SK-N-SH (cell line): ENCODE results near the gene KIF3B. TPM values are rescaled to one million over a fixed set of nuclear protein-coding genes. Genes with fewer than 3 reads are reported as not detected.

Source experiments
- CTCF ChIA-PET: fragments of 300-600, 350-600 bp; formaldehyde crosslinking; extraction: SDS; loops from one replicate; lab custom pipeline; 2021; lab: Yijun Ruan, JAX
- POLR2A ChIA-PET: fragments of 350-600 bp; sonication (Branson Sonifier 250); formaldehyde crosslinking; extraction: SDS; loops from one replicate; lab custom pipeline; 2020; ENCODE audit warnings: antibody characterized with exemption, inconsistent platforms; lab: Yijun Ruan, JAX
- DNase-seq: peaks from one replicate; pipeline ENCODE4 v3.0.0; 2012
- H2AFZ ChIP-seq: fragments of 200-600 bp; sonication (generic); 2 replicates; pipeline ENCODE4 v1.8.1; 2016; ENCODE audit warnings: antibody characterized with exemption, mild to moderate bottlenecking, low read depth
- H3F3A ChIP-seq: fragments of 200-600 bp; sonication (generic); replicated peaks from 2 replicates; pipeline ENCODE3; 2016; ENCODE audit warnings: antibody characterized with exemption, mild to moderate bottlenecking; ENCODE audit not compliant: insufficient read depth
- H3K27ac ChIP-seq, 2 experiments: fragments of 200-500 bp in 1 of 2; fragments of 200-600 bp in 1 of 2; sonication (Bioruptor generic) in 1 of 2; sonication (generic), shearing (Covaris generic) in 1 of 2; 2 replicates each; pipeline versions ENCODE4 v1.5.1 to v1.6.1; 2014 to 2016; ENCODE audit warnings: low read depth in 2 of 2, inconsistent platforms in 1 of 2, low read length in 1 of 2, mild to moderate bottlenecking in 1 of 2, mixed read lengths in 1 of 2
- H3K27me3 ChIP-seq: fragments of 200-600 bp; sonication (generic), shearing (Covaris generic); 2 replicates; pipeline ENCODE4 v1.6.1; 2016; ENCODE audit warnings: mixed run types; ENCODE audit not compliant: insufficient read depth
- H3K36me3 ChIP-seq, 2 experiments: fragments of 200-500 bp in 1 of 2; fragments of 200-600 bp in 1 of 2; sonication (Bioruptor generic) in 1 of 2; sonication (generic) in 1 of 2; replicated peaks in 1 of 2; 2 replicates each; pipeline versions ENCODE3 to v1.5.1; 2014 to 2016; ENCODE audit warnings: low read length in 1 of 2, mild to moderate bottlenecking in 1 of 2; ENCODE audit not compliant: insufficient read depth in 2 of 2, control insufficient read depth in 1 of 2
- H3K4me1 ChIP-seq, 2 experiments: fragments of 200-500 bp in 1 of 2; fragments of 200-600 bp in 1 of 2; sonication (Bioruptor generic) in 1 of 2; sonication (generic), shearing (Covaris generic) in 1 of 2; 2 replicates each; pipeline versions ENCODE4 v1.5.1 to v1.6.1; 2014 to 2016; ENCODE audit warnings: low read depth in 1 of 2, low read length in 1 of 2, mixed run types in 1 of 2; ENCODE audit not compliant: insufficient read depth in 2 of 2, control insufficient read depth in 1 of 2
- H3K4me2 ChIP-seq: fragments of 200-600 bp; sonication (generic), shearing (Covaris generic); 2 replicates; pipeline ENCODE4 v1.6.1; 2017; ENCODE audit warnings: mixed run types
- H3K4me3 ChIP-seq, 2 experiments: fragments of 200-500 bp in 1 of 2; fragments of 200-600 bp in 1 of 2; sonication (Bioruptor generic) in 1 of 2; sonication (generic), shearing (Covaris generic) in 1 of 2; 2 replicates each; pipeline versions ENCODE4 v1.5.1 to v1.8.1; 2014 to 2016; ENCODE audit warnings: low read depth in 2 of 2, inconsistent platforms in 1 of 2, low read length in 1 of 2, mild to moderate bottlenecking in 1 of 2, mixed read lengths in 1 of 2, moderate library complexity in 1 of 2
- H3K79me2 ChIP-seq: fragments of 200-600 bp; sonication (generic); 2 replicates; pipeline ENCODE4 v1.8.1; 2017; ENCODE audit warnings: mild to moderate bottlenecking; ENCODE audit not compliant: insufficient read depth
- H3K9ac ChIP-seq: fragments of 200-600 bp; sonication (generic); 2 replicates; pipeline ENCODE4 v1.6.1; 2017; ENCODE audit warnings: mixed run types
- H3K9me2 ChIP-seq: fragments of 200-600 bp; sonication (generic); 2 replicates; pipeline ENCODE4 v1.6.1; 2017; ENCODE audit warnings: mixed run types
- H3K9me3 ChIP-seq: fragments of 200-600 bp; sonication (generic); 2 replicates; pipeline ENCODE4 v1.6.1; 2017; ENCODE audit warnings: mixed run types, mild to moderate bottlenecking, moderate library complexity
- H4K20me1 ChIP-seq: fragments of 200-600 bp; sonication (generic); 2 replicates; pipeline ENCODE4 v1.6.1; 2017; ENCODE audit warnings: mild to moderate bottlenecking, mixed run types; ENCODE audit not compliant: insufficient read depth
- CHD2 ChIP-seq: fragments of 150-350 bp; IDR thresholded peaks from 2 replicates; pipeline ENCODE4 v1.6.1; 2018; ENCODE audit warnings: low read length; ENCODE audit not compliant: partially characterized antibody
- EP300 ChIP-seq, 2 experiments: IDR thresholded peaks; 2 replicates each; pipeline versions ENCODE4 v1.4.0 to v1.6.1; 2012; ENCODE audit warnings: borderline replicate concordance in 1 of 2, low read depth in 1 of 2, low read length in 1 of 2
- EZH2phosphoT487 ChIP-seq: fragments of 200-600 bp; sonication (generic); IDR thresholded peaks from 2 replicates; pipeline ENCODE4 v1.6.1; 2017; ENCODE audit warnings: low read depth, mixed run types, mild to moderate bottlenecking, antibody characterized with exemption, moderate library complexity, borderline replicate concordance
- FOXJ3 ChIP-seq: sonication (generic); formaldehyde crosslinking; IDR thresholded peaks from 2 replicates; pipeline ENCODE4 v1.5.1; 2020; ENCODE audit warnings: mild to moderate bottlenecking, missing genetic modification reagents
- IRF3 ChIP-seq: fragments of 150-350 bp; IDR thresholded peaks from 2 replicates; pipeline ENCODE4 v1.6.1; 2016; ENCODE audit warnings: mild to moderate bottlenecking, low read depth, low read length
- JUND ChIP-seq: IDR thresholded peaks from 2 replicates; pipeline ENCODE4 v1.4.0; 2012
- MAX ChIP-seq: IDR thresholded peaks from 2 replicates; pipeline ENCODE4 v1.4.0; 2012; ENCODE audit warnings: low read depth
- NFIC ChIP-seq: IDR thresholded peaks from 2 replicates; pipeline ENCODE4 v1.4.0; 2012; ENCODE audit warnings: borderline replicate concordance
- NRF1 ChIP-seq: IDR thresholded peaks from 2 replicates; pipeline ENCODE4 v1.6.1; 2012; ENCODE audit warnings: low read depth, mild to moderate bottlenecking, low read length
- POLR2AphosphoS5 ChIP-seq: IDR thresholded peaks from 2 replicates; pipeline ENCODE4 v1.6.1; 2012; ENCODE audit warnings: low read depth, low read length
- RAD21 ChIP-seq: IDR thresholded peaks from 2 replicates; pipeline ENCODE4 v1.6.1; 2012; ENCODE audit warnings: mild to moderate bottlenecking, low read length
- RCOR1 ChIP-seq: fragments of 150-350 bp; IDR thresholded peaks from 2 replicates; pipeline ENCODE4 v1.6.1; 2017; ENCODE audit warnings: antibody characterized with exemption, low read length
- REST ChIP-seq: IDR thresholded peaks from 2 replicates; pipeline ENCODE4 v1.6.1; 2012; ENCODE audit warnings: mild to moderate bottlenecking, low read depth, low read length, moderate library complexity
- USF2 ChIP-seq: fragments of 150-350 bp; IDR thresholded peaks from 2 replicates; pipeline ENCODE4 v1.6.1; 2017; ENCODE audit warnings: antibody characterized with exemption, low read length, low read depth, borderline replicate concordance
- ZBTB33 ChIP-seq: IDR thresholded peaks from 2 replicates; pipeline ENCODE4 v1.4.0; 2012; ENCODE audit warnings: low read depth, borderline replicate concordance
- WGBS: methylation state at CpG from one replicate; pipeline ENCODE4 v1.1.6; 2017; ENCODE audit warnings: low lambda C conversion rate; 5-methylcytosine and 5-hydroxymethylcytosine counted together
- polyA plus RNA-seq, 3 experiments: library from polyadenylated mRNA; depleted of rRNA; stranded (reverse); fragments of >200 nt; gene quantifications; 2 replicates each; pipeline ENCODE4 v1.2.3, GENCODE V29; 2012

KIF3B gene
- polyA plus RNA-seq, 1 of the 3 experiments (the other 2 are of a cell fraction), result 18.6 TPM

GRCh38 chr20:32296412-32296811 lies 19.0 kb downstream of the KIF3B start:
- H3K4me2 ChIP-seq, result no peak overlapping the region
- no peak overlapping the region for H3K4me3 ChIP-seq
- DNase-seq, result no peak
- H3K36me3 ChIP-seq, result no peaks in the 10 kb centered on the region
- H3K9me2 ChIP-seq, result no peaks in the 10 kb centered on the region
- ChIA-PET POLR2A (no interaction called here), CTCF (no interaction called here)
- H3K27ac ChIP-seq, result no peak overlapping the region
- H3K9me3 ChIP-seq, result no peaks in the 10 kb centered on the region
- H3K79me2 ChIP-seq, result peaks cover 64% of the 10 kb centered on the region
- no peak overlapping the region for H3K9ac ChIP-seq
- peaks cover 1 to 4% of the 10 kb centered on the region in 2 experiments; a peak in 2 of 4 replicates for H3K4me1 ChIP-seq
- TF ChIP-seq RAD21, result no peak
- no peak for TF ChIP-seq RCOR1
- TF ChIP-seq EZH2phosphoT487, result no peak
- TF ChIP-seq REST, result no peak
- no peak for TF ChIP-seq POLR2AphosphoS5
- TF ChIP-seq FOXJ3 (CRISPR knock-in tag), result no peak
- no peak for TF ChIP-seq IRF3
- no peak for TF ChIP-seq ZBTB33
- TF ChIP-seq CHD2, result no peak
- no peak for TF ChIP-seq MAX
- TF ChIP-seq NFIC, result no peak
- no peak for TF ChIP-seq JUND
- TF ChIP-seq EP300 (IDR thresholded peaks at IDR 0.05; ENCODE audit: borderline replicate concordance in 1 of 2, low read depth in 1 of 2, low read length in 1 of 2), result no peak
- TF ChIP-seq NRF1, result no peak
- TF ChIP-seq USF2, result no peak
- H2AFZ ChIP-seq, result no peak overlapping the region
- WGBS, result 77% methylated on average over 6 of the region's 6 CpGs
- no peaks in the 10 kb centered on the region for H3K27me3 ChIP-seq
- H4K20me1 ChIP-seq, result peaks cover 29% of the 10 kb centered on the region
- H3F3A ChIP-seq, result peaks cover 7% of the 10 kb centered on the region
